HL-60 (cell line): ENCODE data around the gene FAM83E.
"Not testable (repeated sequence)": the region's sequence is repeated elsewhere in the genome, so short reads cannot be mapped to it uniquely, and the experiment has no call there.

Experiments used
- DNase-seq, 2 experiments: peaks; one replicate each; pipeline ENCODE4 v3.0.0-alpha.2; 2010 to 2020; ENCODE audit warnings: low read depth in 1 of 2, low spot score in 1 of 2
- H3K27ac ChIP-seq: fragments of 250-450 bp; sonication (Bioruptor Pico); replicated peaks from 2 replicates; pipeline ENCODE4 v1.5.1; 2020; ENCODE audit warnings: mild to moderate bottlenecking, moderate library complexity
- H3K27me3 ChIP-seq: fragments of 250-450 bp; sonication (Bioruptor Pico); 2 replicates; pipeline ENCODE4 v1.5.1; 2021; ENCODE audit warnings: mild to moderate bottlenecking, moderate library complexity; ENCODE audit not compliant: insufficient read depth, poor library complexity, severe bottlenecking
- H3K4me3 ChIP-seq: replicated peaks from 2 replicates; pipeline ENCODE4 v1.5.1; 2011; ENCODE audit warnings: mild to moderate bottlenecking, control low read depth, low read length; ENCODE audit not compliant: insufficient read depth
- GABPA ChIP-seq: IDR thresholded peaks from 2 replicates; pipeline ENCODE4 v1.6.1; 2012; ENCODE audit warnings: low read depth
- POLR2AphosphoS5 ChIP-seq: IDR thresholded peaks from 2 replicates; pipeline ENCODE4 v1.6.1; 2012; ENCODE audit warnings: low read depth
- SPI1 ChIP-seq: IDR thresholded peaks from 2 replicates; pipeline ENCODE4 v1.6.1; 2012; ENCODE audit warnings: low read depth, mild to moderate bottlenecking, borderline replicate concordance
- TF ChIP-seq, protein P1 (sequence below): IDR thresholded peaks from one replicate; pipeline ENCODE4 v1.5.1; 2011; ENCODE audit warnings: low read length, control low read depth, inconsistent platforms; ENCODE audit not compliant: insufficient read depth
- TF ChIP-seq, protein P2 (sequence below): IDR thresholded peaks from 2 replicates; pipeline ENCODE4 v1.6.1; 2012; ENCODE audit warnings: low read depth; ENCODE audit not compliant: insufficient replicate concordance

The FAM83E gene

DNA sequence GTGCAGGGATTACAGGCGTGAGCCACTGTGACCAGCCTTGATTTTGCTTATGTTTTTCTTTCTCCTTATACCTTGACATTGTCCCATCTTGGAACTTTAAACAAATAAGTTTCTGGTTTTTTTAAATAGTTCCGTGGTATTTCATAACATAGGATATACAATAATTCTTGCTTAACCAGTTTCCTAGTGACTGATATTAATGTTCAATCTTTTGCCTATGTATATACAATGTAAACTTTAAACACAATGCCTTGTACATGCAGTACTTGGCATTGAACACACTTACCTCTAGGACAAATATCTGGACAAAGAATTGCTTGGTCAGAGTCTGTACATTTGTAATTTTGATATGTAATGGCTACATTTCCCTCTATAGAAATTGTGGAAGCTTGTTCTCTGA lies 32.7 kb downstream of the FAM83E start:
- DNase-seq: no peak
- H3K27ac ChIP-seq: no peak overlapping the region
- no peak for TF ChIP-seq GABPA
- TF ChIP-seq, protein P1, sequence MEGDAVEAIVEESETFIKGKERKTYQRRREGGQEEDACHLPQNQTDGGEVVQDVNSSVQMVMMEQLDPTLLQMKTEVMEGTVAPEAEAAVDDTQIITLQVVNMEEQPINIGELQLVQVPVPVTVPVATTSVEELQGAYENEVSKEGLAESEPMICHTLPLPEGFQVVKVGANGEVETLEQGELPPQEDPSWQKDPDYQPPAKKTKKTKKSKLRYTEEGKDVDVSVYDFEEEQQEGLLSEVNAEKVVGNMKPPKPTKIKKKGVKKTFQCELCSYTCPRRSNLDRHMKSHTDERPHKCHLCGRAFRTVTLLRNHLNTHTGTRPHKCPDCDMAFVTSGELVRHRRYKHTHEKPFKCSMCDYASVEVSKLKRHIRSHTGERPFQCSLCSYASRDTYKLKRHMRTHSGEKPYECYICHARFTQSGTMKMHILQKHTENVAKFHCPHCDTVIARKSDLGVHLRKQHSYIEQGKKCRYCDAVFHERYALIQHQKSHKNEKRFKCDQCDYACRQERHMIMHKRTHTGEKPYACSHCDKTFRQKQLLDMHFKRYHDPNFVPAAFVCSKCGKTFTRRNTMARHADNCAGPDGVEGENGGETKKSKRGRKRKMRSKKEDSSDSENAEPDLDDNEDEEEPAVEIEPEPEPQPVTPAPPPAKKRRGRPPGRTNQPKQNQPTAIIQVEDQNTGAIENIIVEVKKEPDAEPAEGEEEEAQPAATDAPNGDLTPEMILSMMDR: no peak
- TF ChIP-seq POLR2AphosphoS5: no peak
- TF ChIP-seq, protein P2, sequence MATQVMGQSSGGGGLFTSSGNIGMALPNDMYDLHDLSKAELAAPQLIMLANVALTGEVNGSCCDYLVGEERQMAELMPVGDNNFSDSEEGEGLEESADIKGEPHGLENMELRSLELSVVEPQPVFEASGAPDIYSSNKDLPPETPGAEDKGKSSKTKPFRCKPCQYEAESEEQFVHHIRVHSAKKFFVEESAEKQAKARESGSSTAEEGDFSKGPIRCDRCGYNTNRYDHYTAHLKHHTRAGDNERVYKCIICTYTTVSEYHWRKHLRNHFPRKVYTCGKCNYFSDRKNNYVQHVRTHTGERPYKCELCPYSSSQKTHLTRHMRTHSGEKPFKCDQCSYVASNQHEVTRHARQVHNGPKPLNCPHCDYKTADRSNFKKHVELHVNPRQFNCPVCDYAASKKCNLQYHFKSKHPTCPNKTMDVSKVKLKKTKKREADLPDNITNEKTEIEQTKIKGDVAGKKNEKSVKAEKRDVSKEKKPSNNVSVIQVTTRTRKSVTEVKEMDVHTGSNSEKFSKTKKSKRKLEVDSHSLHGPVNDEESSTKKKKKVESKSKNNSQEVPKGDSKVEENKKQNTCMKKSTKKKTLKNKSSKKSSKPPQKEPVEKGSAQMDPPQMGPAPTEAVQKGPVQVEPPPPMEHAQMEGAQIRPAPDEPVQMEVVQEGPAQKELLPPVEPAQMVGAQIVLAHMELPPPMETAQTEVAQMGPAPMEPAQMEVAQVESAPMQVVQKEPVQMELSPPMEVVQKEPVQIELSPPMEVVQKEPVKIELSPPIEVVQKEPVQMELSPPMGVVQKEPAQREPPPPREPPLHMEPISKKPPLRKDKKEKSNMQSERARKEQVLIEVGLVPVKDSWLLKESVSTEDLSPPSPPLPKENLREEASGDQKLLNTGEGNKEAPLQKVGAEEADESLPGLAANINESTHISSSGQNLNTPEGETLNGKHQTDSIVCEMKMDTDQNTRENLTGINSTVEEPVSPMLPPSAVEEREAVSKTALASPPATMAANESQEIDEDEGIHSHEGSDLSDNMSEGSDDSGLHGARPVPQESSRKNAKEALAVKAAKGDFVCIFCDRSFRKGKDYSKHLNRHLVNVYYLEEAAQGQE: no peak
- no peak for TF ChIP-seq SPI1
- no peak overlapping the region for H3K4me3 ChIP-seq
- no peaks in the 10 kb centered on the region for H3K27me3 ChIP-seq

DNA sequence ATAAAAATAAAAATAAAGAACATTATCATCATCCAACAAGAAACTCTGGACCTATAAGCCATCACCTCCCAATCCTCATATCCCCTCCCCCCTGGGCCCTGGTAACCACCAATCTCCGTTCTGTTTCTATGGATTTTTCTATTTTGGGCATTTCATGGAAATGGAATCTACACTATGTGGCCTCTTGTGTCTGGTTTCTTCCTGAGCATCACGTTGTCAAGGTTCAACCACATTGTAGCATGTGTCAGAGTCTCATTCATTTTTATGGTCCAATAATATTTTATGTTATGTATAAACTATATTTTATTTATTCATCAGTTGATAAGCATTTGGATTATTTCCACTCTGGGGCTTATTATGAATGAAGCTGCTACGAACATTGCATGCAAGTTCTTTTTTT lies 36.0 kb downstream of the FAM83E start:
- Histone ChIP-seq H3K27ac (no peak overlapping the region), H3K4me3 (no peak overlapping the region), H3K27me3 (no peaks in the 10 kb centered on the region)
- TF ChIP-seq, protein P2: no peak
- TF ChIP-seq, protein P1: no peak
- TF ChIP-seq GABPA (no peak), SPI1 (no peak), POLR2AphosphoS5 (no peak)
- DNase-seq: no peak

DNA sequence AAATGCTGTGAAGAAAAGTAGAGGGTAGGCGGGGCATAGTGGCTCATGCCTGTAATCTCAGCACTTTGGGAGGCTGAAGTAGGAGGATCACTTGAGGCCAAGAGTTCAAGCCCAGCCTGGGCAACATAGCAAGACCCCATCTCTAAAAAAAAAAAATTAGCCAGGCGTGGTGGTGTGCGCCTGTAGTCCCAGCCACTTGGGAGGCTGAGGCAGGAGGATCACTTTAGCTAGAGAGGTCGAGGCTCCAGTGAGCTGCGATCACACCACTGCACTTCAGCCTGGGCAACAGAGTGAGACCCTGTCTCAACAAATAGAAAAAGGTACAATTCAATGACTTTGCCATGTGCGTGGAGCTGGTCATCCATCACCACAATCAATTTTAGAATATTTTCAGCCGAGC lies 37.0 kb downstream of the FAM83E start:
- not testable (repeated sequence) for H3K27ac ChIP-seq, H3K4me3 ChIP-seq, H3K27me3 ChIP-seq, DNase-seq

DNA sequence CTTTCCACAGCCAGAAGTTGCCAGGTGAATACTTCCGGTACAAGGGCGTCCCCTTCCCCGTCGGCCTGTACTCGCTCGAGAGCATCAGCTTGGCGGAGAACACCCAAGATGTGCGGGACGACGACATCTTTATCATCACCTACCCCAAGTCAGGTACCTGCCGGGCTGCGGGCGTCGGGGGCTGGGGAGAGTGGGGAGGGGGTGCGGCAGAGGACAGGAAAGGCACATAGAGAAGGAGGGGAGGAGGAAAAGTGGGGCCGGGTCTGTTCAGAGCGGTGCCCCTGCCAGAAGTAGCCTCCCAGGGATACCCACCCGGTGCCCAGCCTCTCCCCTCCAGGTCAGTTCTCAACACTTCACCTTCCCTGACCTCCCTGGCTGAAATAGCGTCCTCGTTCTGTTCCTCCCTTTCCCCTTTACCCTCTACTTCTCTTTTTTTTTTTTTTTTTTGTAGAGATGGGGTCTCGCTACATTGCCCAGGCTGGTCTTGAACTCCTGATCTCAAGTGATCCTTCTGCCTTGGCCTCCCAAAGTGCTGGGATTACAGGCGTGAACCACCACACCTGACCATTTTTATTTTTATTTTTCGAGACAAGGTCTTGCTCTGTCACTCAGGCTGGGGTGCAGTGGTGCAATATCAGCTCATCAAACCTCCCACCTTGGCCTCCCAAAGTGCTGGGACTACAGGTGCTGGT lies 38.8 kb downstream of the FAM83E start:
- Histone ChIP-seq H3K4me3 (no peak overlapping the region), H3K27me3 (no peaks in the 10 kb centered on the region), H3K27ac (no peak overlapping the region)
- TF ChIP-seq, protein P2: no peak
- TF ChIP-seq, protein P1: no peak
- TF ChIP-seq SPI1: no peak
- no peak for TF ChIP-seq POLR2AphosphoS5
- no peak for TF ChIP-seq GABPA
- no peak for DNase-seq
